NCI-H510A treated with DMSO at 0.1 percent for 48 hours (cell line): ENCODE results near the gene OSBPL8.
"Not testable (repeated sequence)": the region's sequence is repeated elsewhere in the genome, so short reads cannot be mapped to it uniquely, and the experiment has no call there.

Source experiments
- DNase-seq: peaks from one replicate; lab custom pipeline; 2025; lab: John Stamatoyannopoulos, UW

The OSBPL8 gene

DNA sequence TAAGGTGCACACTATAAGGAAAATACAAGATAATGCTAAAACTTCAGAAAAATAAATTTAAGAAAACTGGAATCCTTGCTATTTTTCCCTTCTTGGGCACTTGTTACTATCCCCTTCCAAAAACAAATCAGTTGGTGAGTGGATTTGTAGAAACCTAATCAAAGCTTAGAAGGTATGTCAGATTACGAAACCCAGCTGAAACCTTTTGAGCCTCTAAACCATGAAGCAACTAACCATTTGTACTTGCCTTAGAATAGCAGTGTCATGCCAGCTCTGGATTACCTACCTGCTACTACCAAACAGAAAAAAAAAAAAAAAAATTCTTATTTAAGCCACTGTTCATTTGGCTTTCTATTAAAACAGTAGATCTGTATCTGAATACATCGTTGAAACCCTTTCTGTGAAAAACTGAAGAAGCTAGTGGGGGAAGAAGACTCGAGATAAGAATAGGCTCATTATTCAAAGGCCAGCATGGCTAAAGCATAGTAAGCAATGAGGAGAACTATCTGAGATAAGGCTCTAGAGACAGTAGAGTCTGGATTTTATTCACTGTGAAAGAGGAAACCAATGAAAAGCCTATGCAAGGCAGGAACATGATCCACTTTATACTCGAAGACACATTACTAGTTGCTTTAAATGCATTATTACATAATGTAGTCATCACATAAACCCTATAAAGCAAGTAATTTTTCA is 30.2 kb downstream of the OSBPL8 start:
- DNase-seq = no peak

DNA sequence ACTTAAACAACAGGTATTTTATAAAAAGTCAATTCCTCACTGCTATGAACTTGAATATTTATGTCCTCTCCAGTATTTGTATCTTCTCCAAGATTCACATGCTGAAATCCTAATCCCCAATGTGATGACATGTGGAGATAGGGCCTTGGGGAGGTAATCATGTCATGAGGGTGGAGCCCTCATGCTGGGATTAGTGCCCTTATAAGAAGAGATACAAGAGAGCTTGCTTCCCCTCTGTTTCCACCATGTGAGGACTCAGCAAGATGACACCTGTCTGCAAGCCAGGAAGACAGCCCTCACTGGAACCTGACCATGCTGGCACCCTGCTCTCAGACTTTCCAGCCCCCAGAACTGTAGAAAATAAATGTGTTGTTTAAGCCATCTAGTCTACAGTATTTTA is 36.2 kb downstream of the OSBPL8 start:
- no peak for DNase-seq

DNA sequence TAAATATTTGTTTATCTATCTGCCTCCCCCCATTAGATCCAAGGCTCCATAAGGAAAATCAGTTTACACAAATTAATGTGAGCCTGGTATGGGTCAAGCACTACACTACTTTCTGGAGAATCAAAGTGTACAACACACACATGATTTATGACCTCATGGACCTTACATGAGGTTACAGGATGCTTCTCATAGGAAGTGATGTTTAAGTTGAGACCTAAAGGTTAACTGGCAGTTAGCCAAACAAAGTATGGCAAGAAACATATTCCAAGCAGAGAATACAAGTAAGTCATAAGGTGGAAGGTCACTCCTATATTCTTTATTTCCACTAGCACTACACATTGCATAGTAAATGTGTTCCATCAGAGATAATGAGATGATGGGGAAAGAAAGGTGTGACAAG is 39.2 kb downstream of the OSBPL8 start:
- no peak for DNase-seq

DNA sequence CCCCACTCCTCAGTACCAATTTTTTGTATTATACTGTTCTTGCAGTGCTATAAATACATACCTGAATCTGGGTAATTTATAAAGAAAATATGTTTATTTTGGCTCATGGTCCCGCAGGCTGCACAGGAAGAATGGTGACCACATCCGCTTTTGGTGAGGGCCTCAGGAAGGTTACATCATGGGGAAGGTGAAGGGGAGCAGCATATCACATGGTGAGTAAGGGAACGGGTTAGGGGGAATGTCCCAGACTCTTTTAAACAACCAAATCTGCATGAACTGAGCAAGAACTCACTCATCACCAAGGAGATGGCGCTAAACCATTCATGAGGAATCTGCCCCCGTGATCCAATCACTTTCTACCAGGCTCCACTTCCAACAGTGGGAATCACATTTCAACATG is 40.0 kb downstream of the OSBPL8 start:
- no peak for DNase-seq

DNA sequence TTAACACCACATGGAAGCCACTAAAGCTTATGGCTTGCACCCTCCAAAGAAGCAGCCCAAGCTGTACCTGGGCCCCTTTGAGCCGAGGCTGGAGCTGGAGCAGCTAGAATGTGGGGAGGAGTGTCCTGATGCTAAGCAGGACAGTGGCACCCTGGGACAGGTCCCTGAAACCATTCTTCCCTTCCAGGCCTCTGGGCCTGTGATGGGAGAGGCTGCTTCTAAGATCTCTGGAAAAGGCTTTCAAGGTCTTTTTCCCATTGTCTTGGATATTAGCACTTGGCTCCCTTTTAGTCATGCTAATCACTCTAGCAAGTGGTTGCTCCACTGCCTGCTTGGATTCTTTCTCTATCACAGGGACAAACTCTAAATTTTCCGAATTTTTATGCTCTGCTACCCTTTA is 40.9 kb downstream of the OSBPL8 start:
- no peak for DNase-seq

DNA sequence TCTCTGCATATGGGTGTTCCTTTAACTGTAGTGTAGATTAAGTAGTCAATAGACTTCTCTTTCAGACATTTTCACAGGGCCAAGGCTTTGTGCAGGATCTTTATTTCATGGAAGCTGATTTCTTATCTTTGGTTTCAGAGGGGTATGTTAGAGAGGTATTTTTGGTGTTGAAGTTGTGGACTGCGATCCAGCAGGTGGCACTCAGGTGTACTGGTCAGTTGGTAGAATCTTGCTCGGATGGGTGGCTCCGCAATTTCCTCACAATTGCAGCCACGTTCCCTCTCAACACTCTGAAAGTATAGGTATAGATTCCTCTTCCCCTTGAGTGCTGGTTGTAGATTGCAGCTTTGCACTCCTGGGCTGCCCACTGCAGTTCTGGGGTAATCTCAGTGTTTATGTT is 44.3 kb downstream of the OSBPL8 start:
- DNase-seq = no peak

DNA sequence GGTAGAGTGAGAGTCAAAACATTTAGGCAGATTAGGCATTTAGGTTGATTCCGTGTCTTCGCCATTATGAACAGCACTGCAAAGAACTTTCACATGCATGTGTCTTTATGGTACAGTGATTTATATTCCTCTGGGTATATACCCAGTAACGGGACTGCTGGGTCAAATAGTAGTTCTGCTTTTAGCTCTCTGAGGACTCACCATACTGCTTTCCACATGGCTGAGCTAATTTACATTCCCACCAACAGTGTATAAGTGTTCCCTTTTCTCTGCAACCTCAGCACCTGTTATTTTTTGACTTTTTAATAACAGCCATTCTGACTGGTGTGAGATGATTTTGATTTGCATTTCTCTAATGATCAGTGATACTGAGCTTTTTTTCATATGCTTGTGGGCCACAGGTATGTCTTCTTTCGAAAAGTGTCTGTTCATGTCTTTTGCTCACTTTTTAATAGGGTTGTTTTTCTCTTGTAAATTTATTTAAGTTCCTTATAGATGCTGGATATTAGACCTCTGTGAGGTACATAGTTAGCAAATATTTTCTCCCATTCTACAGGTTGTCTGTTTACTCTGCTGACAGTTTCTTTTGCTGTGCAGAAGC is 48.4 kb downstream of the OSBPL8 start:
- not testable (repeated sequence) for DNase-seq

DNA sequence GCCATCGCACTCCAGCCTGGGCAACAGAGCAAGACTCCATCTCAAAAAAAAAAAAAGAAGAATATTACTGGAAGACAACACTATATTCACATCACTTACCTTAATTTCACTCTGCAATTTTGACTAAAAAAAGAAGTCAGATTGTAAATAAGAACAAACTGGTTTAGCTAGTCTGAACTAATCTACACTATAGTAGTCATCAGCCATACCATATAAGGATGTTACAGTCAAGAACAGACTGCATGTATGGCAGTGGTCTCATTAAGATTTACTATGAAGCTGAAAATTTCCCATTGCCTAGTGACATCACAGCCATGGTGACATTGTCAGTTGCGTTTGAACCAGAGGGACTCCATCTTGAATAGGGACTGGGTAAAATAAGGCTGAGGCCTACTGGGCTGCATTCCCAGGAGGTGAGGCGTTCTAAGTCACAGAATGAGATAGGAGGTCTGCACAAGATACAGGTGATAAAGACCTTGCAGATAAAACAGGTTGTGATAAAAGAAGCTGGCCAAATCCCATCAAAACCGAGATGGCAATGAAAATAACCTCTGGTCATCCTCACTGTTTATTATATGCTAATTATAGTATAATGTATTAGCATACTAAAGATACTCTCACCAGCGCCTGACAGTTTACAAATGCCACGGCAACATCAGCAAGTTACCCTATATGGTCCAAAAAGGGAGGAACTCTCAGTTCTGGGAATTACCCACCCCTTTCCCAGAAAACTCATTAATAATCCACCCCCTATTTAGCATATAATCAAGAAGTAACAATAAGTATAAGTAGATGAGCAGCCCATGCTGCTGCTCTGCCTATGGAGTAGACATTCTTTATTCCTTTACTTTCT is 51.2 kb downstream of the OSBPL8 start:
- DNase-seq = no peak

DNA sequence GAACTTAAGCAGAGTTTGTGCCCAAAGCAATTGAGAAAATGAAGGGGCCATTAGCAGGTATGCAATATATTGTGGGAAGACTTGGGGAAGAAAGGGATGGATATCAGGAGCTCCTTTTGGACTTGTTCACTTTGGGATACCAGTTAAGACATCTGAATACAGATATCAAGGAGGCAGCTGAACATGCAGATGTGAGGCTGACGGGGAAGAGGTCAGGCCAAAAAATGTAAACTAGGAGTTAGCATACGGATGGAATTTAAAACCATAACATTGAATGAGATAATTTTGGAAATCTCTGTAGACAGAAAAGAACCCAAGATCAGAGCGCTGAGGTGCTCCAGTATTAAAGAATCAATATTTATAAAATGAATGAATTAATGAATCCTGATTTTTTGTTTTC is 53.4 kb downstream of the OSBPL8 start:
- no peak for DNase-seq

DNA sequence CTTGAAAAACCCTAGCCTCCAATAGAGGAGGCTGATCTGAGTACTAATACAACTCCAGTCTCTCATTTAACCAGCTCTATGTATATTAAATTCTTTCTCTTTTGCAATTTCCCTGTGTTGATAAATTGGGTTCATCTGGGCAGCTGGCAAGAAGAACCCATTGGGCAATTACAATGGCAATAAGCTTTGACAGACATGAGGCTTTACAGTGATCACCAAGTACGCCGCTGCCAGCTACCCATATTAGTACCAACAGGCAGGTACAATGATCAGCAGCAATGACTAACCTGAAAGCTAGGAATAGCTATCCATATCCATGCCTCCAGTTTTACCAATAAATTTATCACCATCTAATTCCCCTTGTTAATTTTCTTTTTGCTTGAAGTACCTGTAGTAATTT is 54.5 kb downstream of the OSBPL8 start:
- DNase-seq = no peak

DNA sequence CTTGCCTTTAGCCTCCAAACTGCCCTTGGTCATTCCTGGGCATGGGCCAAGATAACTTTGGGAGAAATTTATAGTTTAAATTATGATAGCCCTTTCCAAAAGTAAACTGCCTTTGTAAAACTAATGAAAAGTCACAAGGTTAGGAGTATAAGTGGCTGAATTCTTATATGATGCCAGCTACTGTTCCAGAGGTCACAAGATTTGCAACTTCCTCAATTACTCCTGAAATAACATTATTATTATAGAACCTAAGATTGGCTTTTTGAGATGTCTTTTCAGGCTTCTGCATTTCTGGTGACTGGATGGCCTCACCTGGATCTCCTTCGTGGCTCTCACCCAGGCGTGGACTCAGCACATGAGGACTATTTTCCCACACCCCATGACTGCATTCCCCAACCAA is 55.0 kb downstream of the OSBPL8 start:
- DNase-seq = no peak

DNA sequence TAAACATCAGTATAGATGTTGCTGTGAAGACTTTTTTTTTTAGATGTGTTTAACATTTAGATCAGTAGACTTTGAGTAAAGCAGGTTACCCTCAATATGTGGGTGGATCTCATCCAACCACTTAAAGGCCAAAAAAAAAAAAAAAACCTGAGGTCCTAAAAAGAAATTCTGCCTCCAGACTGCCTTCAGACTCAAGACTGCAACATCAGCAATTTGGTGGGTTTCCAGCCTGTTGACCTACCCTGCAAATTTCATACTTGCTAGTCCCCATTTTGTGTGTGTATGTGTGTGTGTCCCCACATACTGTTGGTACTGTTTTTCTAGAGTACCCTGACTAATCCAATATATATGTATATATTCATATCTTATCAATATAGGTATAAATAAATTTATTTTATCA is 55.6 kb downstream of the OSBPL8 start:
- DNase-seq = no peak

DNA sequence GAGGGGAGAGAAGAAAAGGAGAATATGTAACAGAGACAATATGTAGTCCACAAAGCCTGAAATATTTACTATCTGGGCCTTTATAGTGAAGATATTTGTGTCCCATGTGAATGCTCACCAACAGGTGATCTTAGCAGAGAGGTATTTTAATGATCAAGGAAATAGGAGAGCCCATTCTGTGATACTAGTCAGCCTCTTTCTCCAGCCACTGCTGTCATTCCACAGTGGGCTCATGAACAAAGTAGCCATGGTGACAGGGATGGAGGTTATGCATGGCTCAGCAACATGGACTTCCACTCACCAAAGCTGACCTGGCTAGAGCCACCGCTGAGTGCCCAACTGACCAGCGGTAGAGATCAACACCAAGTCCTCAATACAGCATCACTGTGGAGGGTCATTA is 58.2 kb downstream of the OSBPL8 start:
- DNase-seq = no peak

DNA sequence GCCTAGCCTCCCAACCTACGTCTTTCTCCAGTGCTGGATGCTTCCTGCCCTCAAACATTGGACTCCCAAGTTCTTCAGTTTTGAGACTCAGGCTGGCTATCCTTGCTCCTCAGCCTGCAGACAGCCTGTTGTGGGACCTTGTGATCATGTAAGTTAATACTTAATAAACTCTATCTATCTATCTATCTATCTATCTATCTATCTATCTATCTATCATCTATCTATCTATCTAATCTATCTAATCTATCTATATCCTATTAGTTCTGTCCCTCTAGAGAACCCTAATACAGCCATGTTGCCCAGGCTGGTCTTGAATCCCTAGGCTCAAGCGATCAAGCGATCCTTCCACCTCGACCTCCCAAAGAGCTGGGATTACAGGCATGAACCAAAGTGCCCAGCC is 60.4 kb downstream of the OSBPL8 start:
- DNase-seq = not testable (repeated sequence)

DNA sequence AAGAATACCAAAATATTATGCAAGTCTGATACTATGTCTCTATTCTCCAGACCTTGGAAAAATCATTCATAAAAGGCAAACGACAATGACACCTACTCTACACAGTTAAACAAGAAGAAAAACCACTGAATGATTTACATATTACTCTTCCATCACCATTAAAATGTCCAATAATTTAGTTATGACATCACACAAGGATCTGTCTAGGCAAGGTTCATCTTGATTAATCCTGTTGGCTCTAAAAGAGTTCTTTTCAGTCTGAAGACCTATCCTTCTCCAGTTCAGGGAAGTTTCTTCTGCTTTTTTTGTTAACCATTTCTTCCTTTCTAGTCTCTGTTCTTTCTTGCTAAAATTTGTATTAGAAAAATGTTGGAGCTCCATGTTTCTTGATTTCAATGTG is 64.0 kb downstream of the OSBPL8 start:
- DNase-seq = no peak

DNA sequence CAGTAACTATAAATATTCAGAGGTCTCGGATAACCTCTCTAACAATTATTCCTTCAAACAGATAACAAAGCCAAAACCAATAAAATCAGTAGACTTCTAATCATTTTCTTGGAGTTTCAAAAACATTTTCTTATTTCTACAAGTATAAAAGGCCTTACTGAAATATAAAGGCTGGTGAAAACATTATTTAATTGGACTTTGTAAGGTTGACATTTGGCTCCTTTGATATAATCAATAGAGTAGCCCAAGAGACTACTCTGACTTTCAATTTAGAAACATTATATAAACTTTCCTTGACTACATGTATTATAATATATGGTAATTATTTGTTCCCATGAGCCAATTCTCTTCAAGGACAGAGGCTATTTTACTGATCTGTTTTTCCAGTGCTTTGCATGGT is 68.3 kb downstream of the OSBPL8 start:
- DNase-seq = no peak

DNA sequence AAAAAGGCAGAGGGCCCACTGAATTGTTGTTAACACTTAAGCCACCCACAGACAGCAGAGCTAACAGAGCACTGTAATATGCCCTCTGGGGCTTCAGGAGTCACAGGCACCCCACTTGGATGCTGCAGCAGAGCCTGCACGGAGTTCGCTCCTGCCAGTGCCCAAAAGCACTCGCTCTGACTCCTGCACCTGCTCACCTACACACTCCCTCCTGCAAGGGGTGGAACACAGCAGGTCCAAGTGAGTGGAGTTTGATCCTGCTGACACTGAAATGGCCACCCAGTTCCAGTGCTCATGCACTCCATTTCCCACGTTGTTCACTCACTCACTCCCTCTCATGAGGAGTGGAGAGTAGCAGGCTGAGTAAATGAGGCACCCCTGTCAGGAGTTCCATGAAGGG is 68.8 kb downstream of the OSBPL8 start:
- no peak for DNase-seq

DNA sequence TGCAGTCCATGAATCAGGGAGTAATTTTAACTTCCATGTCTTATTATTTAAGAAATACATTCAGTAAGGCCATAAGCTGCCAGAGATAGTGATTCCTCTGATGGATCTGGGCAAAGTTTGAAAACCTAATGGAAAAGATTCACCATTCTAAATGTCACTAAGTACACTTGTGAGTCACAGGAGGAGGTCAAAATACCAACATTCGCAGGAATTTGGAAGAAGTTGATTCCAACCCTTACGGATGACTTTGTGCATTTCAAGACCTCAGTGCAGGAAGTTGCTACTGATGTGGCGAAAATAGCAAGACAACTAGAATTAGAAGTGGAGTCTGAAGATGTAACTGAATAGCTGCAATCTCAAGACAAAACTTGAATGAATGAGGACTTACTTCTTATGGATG is 69.8 kb downstream of the OSBPL8 start:
- no peak for DNase-seq

DNA sequence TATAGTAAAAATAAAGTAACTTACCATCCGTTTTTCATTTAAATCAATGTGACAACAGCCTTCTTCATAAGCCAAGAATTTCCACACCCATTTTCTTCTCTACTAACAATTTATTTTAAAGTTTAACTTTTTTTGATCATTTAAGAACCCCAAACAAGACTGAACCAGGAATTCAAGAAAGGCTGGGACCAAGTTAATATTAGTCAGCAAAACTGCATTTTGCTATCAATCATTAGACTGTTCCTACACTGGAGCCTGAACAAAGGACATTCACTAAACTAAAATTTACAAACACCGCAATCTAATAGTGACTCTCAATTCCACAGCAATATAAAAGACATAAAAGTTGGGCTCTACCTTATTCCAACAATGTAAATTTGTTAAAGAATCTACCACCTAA is 73.6 kb downstream of the OSBPL8 start:
- no peak for DNase-seq

DNA sequence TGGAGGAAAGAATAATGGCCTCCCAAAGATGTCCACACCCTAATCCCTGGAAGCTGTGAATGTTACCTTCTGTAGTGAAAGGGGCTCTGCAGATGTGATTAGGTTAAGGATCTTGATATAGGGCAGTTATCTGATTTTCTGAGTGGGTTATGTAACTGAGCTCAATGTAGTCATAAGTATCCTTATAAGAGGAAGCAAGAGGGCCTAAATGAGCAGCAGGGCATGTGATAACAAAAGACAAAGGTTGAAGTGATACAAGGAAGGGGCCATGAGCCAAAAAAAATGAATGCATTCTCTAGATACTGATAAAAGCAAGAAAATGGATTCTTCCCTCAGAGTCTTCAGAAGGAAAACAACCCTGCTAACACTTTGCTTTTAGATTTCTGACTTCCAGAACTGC is 78.8 kb downstream of the OSBPL8 start:
- DNase-seq = no peak

DNA sequence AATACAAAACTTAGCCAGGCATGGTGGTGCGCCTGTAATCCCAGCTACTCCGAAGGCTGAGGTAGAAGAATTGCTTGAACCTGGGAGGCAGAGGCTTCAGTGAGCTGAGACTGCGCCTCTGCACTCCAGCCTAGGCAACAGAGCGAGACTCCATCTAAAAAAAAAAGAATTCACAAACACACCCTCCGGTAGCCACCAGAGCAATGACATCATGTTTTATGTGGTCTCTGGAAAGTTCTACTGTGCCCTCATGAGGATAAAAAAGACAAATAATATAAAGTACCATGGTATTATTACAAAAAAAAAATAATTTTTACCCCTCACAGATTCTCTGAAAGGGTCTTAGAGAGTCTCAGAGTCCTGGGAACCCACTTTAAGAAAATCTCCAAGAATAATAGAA is 81.5 kb downstream of the OSBPL8 start:
- no peak for DNase-seq

DNA sequence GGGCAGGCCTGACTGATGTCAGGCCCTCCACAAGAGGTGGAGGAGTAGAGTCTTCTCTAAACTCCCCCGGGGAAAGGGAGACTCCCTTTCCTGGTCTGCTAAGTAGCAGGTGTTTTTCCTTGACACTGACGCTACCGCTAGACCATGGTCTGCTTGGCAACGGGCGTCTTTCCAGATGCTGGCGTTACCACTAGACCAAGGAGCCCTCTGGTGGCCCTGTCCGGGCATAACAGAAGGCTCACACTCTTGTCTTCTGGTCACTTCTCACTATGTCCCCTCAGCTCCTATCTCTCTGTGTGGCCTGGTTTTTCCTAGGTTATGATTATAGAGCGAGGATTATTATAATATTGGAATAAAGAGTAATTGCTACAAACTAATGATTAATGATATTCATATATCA is 86.7 kb downstream of the OSBPL8 start:
- not testable (repeated sequence) for DNase-seq

DNA sequence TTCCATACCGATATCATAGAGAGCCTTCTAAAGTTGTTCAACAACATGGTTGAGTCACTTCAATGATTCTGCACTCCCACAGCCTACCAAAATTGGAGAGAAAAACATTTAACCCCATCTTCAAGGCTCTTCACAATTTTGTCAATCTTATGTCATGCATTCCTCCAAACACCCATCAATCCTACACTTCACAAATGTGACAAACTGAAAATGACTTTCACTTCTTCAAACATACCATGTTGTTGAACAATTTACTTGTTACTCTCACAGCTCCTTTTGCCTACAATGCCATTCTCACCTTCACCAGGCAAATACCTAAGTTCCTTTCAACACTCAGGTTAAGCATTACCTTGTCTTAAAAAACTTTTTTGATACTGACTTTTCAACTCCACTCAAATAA is 88.0 kb downstream of the OSBPL8 start:
- no peak for DNase-seq
